SK-N-SH (cell line): Measurements from ENCODE around the gene FNDC3B. TPM values are rescaled to one million over a fixed set of nuclear protein-coding genes. Genes with fewer than 3 reads are reported as not detected.
A peak's percentile ranks its signal among the peaks of the same experiment; 100 is the strongest.

Experiments
- CTCF ChIA-PET: fragments of 300-600, 350-600 bp; formaldehyde crosslinking; extraction: SDS; loops from one replicate; lab custom pipeline; 2021; lab: Yijun Ruan, JAX
- POLR2A ChIA-PET: fragments of 350-600 bp; sonication (Branson Sonifier 250); formaldehyde crosslinking; extraction: SDS; loops from one replicate; lab custom pipeline; 2020; ENCODE audit warnings: antibody characterized with exemption, inconsistent platforms; lab: Yijun Ruan, JAX
- DNase-seq: peaks from one replicate; pipeline ENCODE4 v3.0.0; 2012
- H2AFZ ChIP-seq: fragments of 200-600 bp; sonication (generic); 2 replicates; pipeline ENCODE4 v1.8.1; 2016; ENCODE audit warnings: antibody characterized with exemption, mild to moderate bottlenecking, low read depth
- H3F3A ChIP-seq: fragments of 200-600 bp; sonication (generic); replicated peaks from 2 replicates; pipeline ENCODE3; 2016; ENCODE audit warnings: antibody characterized with exemption, mild to moderate bottlenecking; ENCODE audit not compliant: insufficient read depth
- H3K27ac ChIP-seq, 2 experiments: fragments of 200-500 bp in 1 of 2; fragments of 200-600 bp in 1 of 2; sonication (Bioruptor generic) in 1 of 2; sonication (generic), shearing (Covaris generic) in 1 of 2; 2 replicates each; pipeline versions ENCODE4 v1.5.1 to v1.6.1; 2014 to 2016; ENCODE audit warnings: low read depth in 2 of 2, inconsistent platforms in 1 of 2, low read length in 1 of 2, mild to moderate bottlenecking in 1 of 2, mixed read lengths in 1 of 2
- H3K27me3 ChIP-seq: fragments of 200-600 bp; sonication (generic), shearing (Covaris generic); 2 replicates; pipeline ENCODE4 v1.6.1; 2016; ENCODE audit warnings: mixed run types; ENCODE audit not compliant: insufficient read depth
- H3K36me3 ChIP-seq, 2 experiments: fragments of 200-500 bp in 1 of 2; fragments of 200-600 bp in 1 of 2; sonication (Bioruptor generic) in 1 of 2; sonication (generic) in 1 of 2; replicated peaks in 1 of 2; 2 replicates each; pipeline versions ENCODE3 to v1.5.1; 2014 to 2016; ENCODE audit warnings: low read length in 1 of 2, mild to moderate bottlenecking in 1 of 2; ENCODE audit not compliant: insufficient read depth in 2 of 2, control insufficient read depth in 1 of 2
- H3K4me1 ChIP-seq, 2 experiments: fragments of 200-500 bp in 1 of 2; fragments of 200-600 bp in 1 of 2; sonication (Bioruptor generic) in 1 of 2; sonication (generic), shearing (Covaris generic) in 1 of 2; 2 replicates each; pipeline versions ENCODE4 v1.5.1 to v1.6.1; 2014 to 2016; ENCODE audit warnings: low read depth in 1 of 2, low read length in 1 of 2, mixed run types in 1 of 2; ENCODE audit not compliant: insufficient read depth in 2 of 2, control insufficient read depth in 1 of 2
- H3K4me2 ChIP-seq: fragments of 200-600 bp; sonication (generic), shearing (Covaris generic); 2 replicates; pipeline ENCODE4 v1.6.1; 2017; ENCODE audit warnings: mixed run types
- H3K4me3 ChIP-seq, 2 experiments: fragments of 200-500 bp in 1 of 2; fragments of 200-600 bp in 1 of 2; sonication (Bioruptor generic) in 1 of 2; sonication (generic), shearing (Covaris generic) in 1 of 2; 2 replicates each; pipeline versions ENCODE4 v1.5.1 to v1.8.1; 2014 to 2016; ENCODE audit warnings: low read depth in 2 of 2, inconsistent platforms in 1 of 2, low read length in 1 of 2, mild to moderate bottlenecking in 1 of 2, mixed read lengths in 1 of 2, moderate library complexity in 1 of 2
- H3K79me2 ChIP-seq: fragments of 200-600 bp; sonication (generic); 2 replicates; pipeline ENCODE4 v1.8.1; 2017; ENCODE audit warnings: mild to moderate bottlenecking; ENCODE audit not compliant: insufficient read depth
- H3K9ac ChIP-seq: fragments of 200-600 bp; sonication (generic); 2 replicates; pipeline ENCODE4 v1.6.1; 2017; ENCODE audit warnings: mixed run types
- H3K9me2 ChIP-seq: fragments of 200-600 bp; sonication (generic); 2 replicates; pipeline ENCODE4 v1.6.1; 2017; ENCODE audit warnings: mixed run types
- H3K9me3 ChIP-seq: fragments of 200-600 bp; sonication (generic); 2 replicates; pipeline ENCODE4 v1.6.1; 2017; ENCODE audit warnings: mixed run types, mild to moderate bottlenecking, moderate library complexity
- H4K20me1 ChIP-seq: fragments of 200-600 bp; sonication (generic); 2 replicates; pipeline ENCODE4 v1.6.1; 2017; ENCODE audit warnings: mild to moderate bottlenecking, mixed run types; ENCODE audit not compliant: insufficient read depth
- CHD2 ChIP-seq: fragments of 150-350 bp; IDR thresholded peaks from 2 replicates; pipeline ENCODE4 v1.6.1; 2018; ENCODE audit warnings: low read length; ENCODE audit not compliant: partially characterized antibody
- CTCF ChIP-seq: fragments of 200-600 bp; sonication (generic); IDR thresholded peaks from 2 replicates; pipeline ENCODE4 v1.6.1; 2017; ENCODE audit warnings: antibody characterized with exemption, mild to moderate bottlenecking, moderate library complexity
- FOXJ3 ChIP-seq: sonication (generic); formaldehyde crosslinking; IDR thresholded peaks from 2 replicates; pipeline ENCODE4 v1.5.1; 2020; ENCODE audit warnings: mild to moderate bottlenecking, missing genetic modification reagents
- GATA2 ChIP-seq: sonication (generic); formaldehyde crosslinking; IDR thresholded peaks from 2 replicates; pipeline ENCODE4 v1.5.0; 2020; ENCODE audit warnings: mild to moderate bottlenecking, missing genetic modification reagents
- IRF3 ChIP-seq: fragments of 150-350 bp; IDR thresholded peaks from 2 replicates; pipeline ENCODE4 v1.6.1; 2016; ENCODE audit warnings: mild to moderate bottlenecking, low read depth, low read length
- JUND ChIP-seq: IDR thresholded peaks from 2 replicates; pipeline ENCODE4 v1.4.0; 2012
- MAX ChIP-seq: IDR thresholded peaks from 2 replicates; pipeline ENCODE4 v1.4.0; 2012; ENCODE audit warnings: low read depth
- MEF2A ChIP-seq: IDR thresholded peaks from 2 replicates; pipeline ENCODE4 v1.4.0; 2012; ENCODE audit warnings: low read depth, borderline replicate concordance
- NRF1 ChIP-seq: IDR thresholded peaks from 2 replicates; pipeline ENCODE4 v1.6.1; 2012; ENCODE audit warnings: low read depth, mild to moderate bottlenecking, low read length
- RAD21 ChIP-seq: IDR thresholded peaks from 2 replicates; pipeline ENCODE4 v1.6.1; 2012; ENCODE audit warnings: mild to moderate bottlenecking, low read length
- RFX5 ChIP-seq: IDR thresholded peaks from 2 replicates; pipeline ENCODE4 v1.6.1; 2012; ENCODE audit warnings: mild to moderate bottlenecking, improper control_type of control experiment, low read length
- RXRA ChIP-seq: IDR thresholded peaks from 2 replicates; pipeline ENCODE4 v1.4.0; 2012; ENCODE audit warnings: low read depth, mild to moderate bottlenecking, borderline replicate concordance
- USF1 ChIP-seq: IDR thresholded peaks from 2 replicates; pipeline ENCODE4 v1.4.0; 2012; ENCODE audit warnings: low read depth, borderline replicate concordance
- USF2 ChIP-seq: fragments of 150-350 bp; IDR thresholded peaks from 2 replicates; pipeline ENCODE4 v1.6.1; 2017; ENCODE audit warnings: antibody characterized with exemption, low read length, low read depth, borderline replicate concordance
- YY1 ChIP-seq: IDR thresholded peaks from 2 replicates; pipeline ENCODE4 v1.4.0; 2012; ENCODE audit warnings: low read depth, mild to moderate bottlenecking
- WGBS: methylation state at CpG from one replicate; pipeline ENCODE4 v1.1.6; 2017; ENCODE audit warnings: low lambda C conversion rate; 5-methylcytosine and 5-hydroxymethylcytosine counted together
- polyA plus RNA-seq, 3 experiments: library from polyadenylated mRNA; depleted of rRNA; stranded (reverse); fragments of >200 nt; gene quantifications; 2 replicates each; pipeline ENCODE4 v1.2.3, GENCODE V29; 2012

FNDC3B gene
- polyA plus RNA-seq, 1 of the 3 experiments (the other 2 are of a cell fraction), result 10.4 TPM

GRCh38 chr3:172167892-172168648, 128.7 kb downstream of the FNDC3B start:
- peak overlapping the region in 1 of 2 experiments; percentile 24; a peak in 1 of 4 replicates for H3K27ac ChIP-seq
- 87% methylated on average over 3 of the region's 3 CpGs for WGBS
- H4K20me1 ChIP-seq, result peaks cover 64% of the 10 kb centered on the region
- H3K36me3 ChIP-seq, result peaks cover 0 to 14% of the 10 kb centered on the region in 2 experiments
- ChIA-PET POLR2A (no interaction called here), CTCF (interaction anchor here (1.0 to 1.3 kb wide), 2 partner anchors 27 to 120 kb away, joined by 3 read pairs; no protein-coding TSS in a partner anchor)
- no peak for TF ChIP-seq FOXJ3 (CRISPR knock-in tag)
- TF ChIP-seq JUND, result no peak
- no peak for TF ChIP-seq CTCF
- TF ChIP-seq NRF1, result no peak
- no peak for TF ChIP-seq CHD2
- no peak for TF ChIP-seq RFX5
- no peak for TF ChIP-seq USF1
- TF ChIP-seq RXRA, result no peak
- no peak for TF ChIP-seq RAD21
- H3K9me2 ChIP-seq, result no peaks in the 10 kb centered on the region
- H3K4me1 ChIP-seq, result peaks cover 4 to 9% of the 10 kb centered on the region in 2 experiments; a peak in 3 of 4 replicates
- no peak overlapping the region for H3K4me3 ChIP-seq
- H3K4me2 ChIP-seq, result no peak overlapping the region
- H3K27me3 ChIP-seq, result no peaks in the 10 kb centered on the region
- H2AFZ ChIP-seq, result no peak overlapping the region
- H3K9ac ChIP-seq, result no peak overlapping the region
- peaks cover 4% of the 10 kb centered on the region for H3F3A ChIP-seq
- H3K79me2 ChIP-seq, result peaks cover 94% of the 10 kb centered on the region
- no peaks in the 10 kb centered on the region for H3K9me3 ChIP-seq
- no peak for DNase-seq

GRCh38 chr3:172170073-172170709, 130.8 kb downstream of the FNDC3B start:
- peaks cover 92% of the 10 kb centered on the region for H3K79me2 ChIP-seq
- H3K4me3 ChIP-seq, result no peak overlapping the region
- 94% methylated on average over 5 of the region's 5 CpGs for WGBS
- no peaks in the 10 kb centered on the region for H3K9me2 ChIP-seq
- H3K9me3 ChIP-seq, result no peaks in the 10 kb centered on the region
- POLR2A ChIA-PET, result interaction anchor here (0.7 kb wide), 1 partner anchor 11 kb away, joined by 3 read pairs; no protein-coding TSS in a partner anchor
- peaks cover 4% of the 10 kb centered on the region for H3F3A ChIP-seq
- DNase-seq, result no peak
- H3K27me3 ChIP-seq, result no peaks in the 10 kb centered on the region
- H3K4me2 ChIP-seq, result no peak overlapping the region
- TF ChIP-seq USF2 (no peak), RXRA (no peak), USF1 (no peak), CTCF (no peak), YY1 (no peak), MEF2A (no peak), GATA2 (no peak), MAX (no peak), IRF3 (no peak)
- H3K4me1 ChIP-seq, result peaks cover 9 to 17% of the 10 kb centered on the region in 2 experiments; a peak in 3 of 4 replicates
- CTCF ChIA-PET, result no interaction called here
- H3K36me3 ChIP-seq, result peaks cover 0 to 14% of the 10 kb centered on the region in 2 experiments
- H3K27ac ChIP-seq, result no peak overlapping the region; a peak in 1 of 4 replicates
- peaks cover 52% of the 10 kb centered on the region for H4K20me1 ChIP-seq
- no peak overlapping the region for H2AFZ ChIP-seq
- no peak overlapping the region for H3K9ac ChIP-seq
